Nephron progenitor cell (in vitro differentiated cells): ENCODE data around the gene LILRA5.

Source experiments
- DNase-seq: peaks from one replicate; pipeline ENCODE4 v3.0.0; 2021
- H3K27ac Mint-ChIP-seq: 2 replicates; pipeline ENCODE4 v1.8.0; 2021; ENCODE audit warnings: mild to moderate bottlenecking, moderate library complexity, mixed read lengths
- H3K27me3 Mint-ChIP-seq: 2 replicates; pipeline ENCODE4 v1.8.0; 2021; ENCODE audit warnings: mild to moderate bottlenecking, low read depth, mixed read lengths; ENCODE audit not compliant: poor library complexity
- H3K36me3 Mint-ChIP-seq: 2 replicates; pipeline ENCODE4 v1.8.0; 2021; ENCODE audit warnings: low read depth, mixed read lengths
- H3K4me1 Mint-ChIP-seq: 2 replicates; pipeline ENCODE4 v1.8.0; 2021; ENCODE audit warnings: mixed read lengths
- H3K4me3 Mint-ChIP-seq: 2 replicates; pipeline ENCODE4 v1.8.0; 2021; ENCODE audit warnings: mild to moderate bottlenecking, moderate library complexity, mixed read lengths
- H3K9me3 Mint-ChIP-seq: 2 replicates; pipeline ENCODE4 v1.8.0; 2021; ENCODE audit warnings: mild to moderate bottlenecking, moderate library complexity, mixed read lengths
- TF ChIP-seq, protein P1 (sequence below): fragments of 200-600 bp; sonication (generic); IDR thresholded peaks from 2 replicates; pipeline ENCODE4 v1.5.0; 2021; ENCODE audit warnings: antibody characterized with exemption

The LILRA5 gene

GRCh38 chr19:54335979-54336892, 23.3 kb upstream of the LILRA5 start:
- Mint-ChIP-seq H3K4me1 (peaks cover 4% of the 10 kb centered on the region), H3K4me3 (no peak overlapping the region), H3K27ac (no peak overlapping the region), H3K27me3 (peaks cover 10% of the 10 kb centered on the region), H3K9me3 (peaks cover 52% of the 10 kb centered on the region), H3K36me3 (no peaks in the 10 kb centered on the region)
- TF ChIP-seq, protein P1, sequence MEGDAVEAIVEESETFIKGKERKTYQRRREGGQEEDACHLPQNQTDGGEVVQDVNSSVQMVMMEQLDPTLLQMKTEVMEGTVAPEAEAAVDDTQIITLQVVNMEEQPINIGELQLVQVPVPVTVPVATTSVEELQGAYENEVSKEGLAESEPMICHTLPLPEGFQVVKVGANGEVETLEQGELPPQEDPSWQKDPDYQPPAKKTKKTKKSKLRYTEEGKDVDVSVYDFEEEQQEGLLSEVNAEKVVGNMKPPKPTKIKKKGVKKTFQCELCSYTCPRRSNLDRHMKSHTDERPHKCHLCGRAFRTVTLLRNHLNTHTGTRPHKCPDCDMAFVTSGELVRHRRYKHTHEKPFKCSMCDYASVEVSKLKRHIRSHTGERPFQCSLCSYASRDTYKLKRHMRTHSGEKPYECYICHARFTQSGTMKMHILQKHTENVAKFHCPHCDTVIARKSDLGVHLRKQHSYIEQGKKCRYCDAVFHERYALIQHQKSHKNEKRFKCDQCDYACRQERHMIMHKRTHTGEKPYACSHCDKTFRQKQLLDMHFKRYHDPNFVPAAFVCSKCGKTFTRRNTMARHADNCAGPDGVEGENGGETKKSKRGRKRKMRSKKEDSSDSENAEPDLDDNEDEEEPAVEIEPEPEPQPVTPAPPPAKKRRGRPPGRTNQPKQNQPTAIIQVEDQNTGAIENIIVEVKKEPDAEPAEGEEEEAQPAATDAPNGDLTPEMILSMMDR, result no peak
- DNase-seq, result no peak

- DNase-seq, result no peak
- peaks cover 4% of the 10 kb centered on the region for H3K4me1 Mint-ChIP-seq
- no peaks in the 10 kb centered on the region for H3K36me3 Mint-ChIP-seq
- no peak overlapping the region for H3K27ac Mint-ChIP-seq
- peaks cover 44% of the 10 kb centered on the region for H3K9me3 Mint-ChIP-seq
- TF ChIP-seq, protein P1, result no peak
- peaks cover 11% of the 10 kb centered on the region for H3K27me3 Mint-ChIP-seq
- no peak overlapping the region for H3K4me3 Mint-ChIP-seq
Measured at GRCh38 chr19:54335164-54335563, 22.2 kb upstream of the LILRA5 start.

GRCh38 chr19:54333586-54334298, 20.8 kb upstream of the LILRA5 start:
- Mint-ChIP-seq H3K4me1 (peaks cover 4% of the 10 kb centered on the region), H3K27ac (no peak overlapping the region), H3K4me3 (no peak overlapping the region), H3K9me3 (peaks cover 42% of the 10 kb centered on the region), H3K36me3 (no peaks in the 10 kb centered on the region), H3K27me3 (peaks cover 11% of the 10 kb centered on the region)
- TF ChIP-seq, protein P1, result no peak
- no peak for DNase-seq

DNA sequence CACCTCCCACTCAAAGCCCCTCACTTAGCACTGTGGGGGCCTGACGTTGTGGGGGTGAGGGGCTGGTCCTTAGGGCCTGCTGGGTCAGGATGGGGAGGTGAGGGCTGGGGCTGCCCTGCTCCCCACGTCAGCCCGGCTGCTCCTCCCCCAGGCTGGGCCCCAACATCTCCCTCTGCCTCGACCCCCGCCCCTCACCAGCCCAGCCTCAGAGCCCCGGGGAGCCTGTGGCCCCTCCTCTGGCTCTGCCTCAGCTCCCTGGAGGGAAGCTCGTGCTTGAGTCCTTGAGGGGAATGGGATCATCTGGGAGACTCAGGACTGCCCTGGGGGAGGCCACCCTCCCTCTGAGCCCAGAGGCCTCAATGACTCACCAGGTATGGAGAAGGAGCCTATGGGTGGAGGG, 19.2 kb upstream of the LILRA5 start:
- Mint-ChIP-seq H3K4me1 (no peaks in the 10 kb centered on the region), H3K9me3 (peaks cover 46% of the 10 kb centered on the region), H3K4me3 (no peak overlapping the region), H3K27me3 (peaks cover 13% of the 10 kb centered on the region), H3K36me3 (no peaks in the 10 kb centered on the region), H3K27ac (no peak overlapping the region)
- TF ChIP-seq, protein P1, result no peak
- no peak for DNase-seq

DNA sequence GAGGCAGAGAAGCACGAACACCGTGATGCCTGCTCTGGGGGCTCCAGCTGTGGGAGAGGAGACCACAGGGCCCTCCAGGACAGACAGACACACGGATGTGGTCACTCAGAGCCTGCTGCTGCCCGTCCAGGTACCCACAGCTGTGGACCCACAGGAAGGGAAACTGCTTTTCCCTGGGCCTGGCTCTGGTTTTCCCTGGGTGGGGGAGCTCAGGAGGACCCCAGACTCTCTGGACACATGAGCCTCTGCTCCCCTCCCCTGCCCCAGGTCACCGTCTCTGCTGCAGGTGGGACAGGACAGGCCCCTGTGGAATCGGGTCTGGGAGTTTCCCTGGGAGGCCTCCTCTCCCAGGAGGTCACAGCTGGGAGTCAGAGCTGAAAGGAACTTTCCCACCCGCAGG, 18.7 kb upstream of the LILRA5 start:
- Mint-ChIP-seq H3K4me3 (no peak overlapping the region), H3K27ac (no peak overlapping the region), H3K27me3 (peaks cover 13% of the 10 kb centered on the region), H3K4me1 (no peaks in the 10 kb centered on the region), H3K9me3 (peaks cover 47% of the 10 kb centered on the region), H3K36me3 (no peaks in the 10 kb centered on the region)
- DNase-seq, result no peak
- TF ChIP-seq, protein P1, result no peak
